DND-41 (cell line): ENCODE results near the gene PLEKHH1.

Experiments
- ATAC-seq: fragments of 200-7000 bp; cut with Tn5 transposase; 3 replicates; pipeline ENCODE4 v1.9.1; 2021; ENCODE audit warnings: low read depth; ENCODE audit not compliant: insufficient read depth
- DNase-seq: peaks from one replicate; pipeline ENCODE4 v3.0.0-alpha.2; 2020
- H2AFZ ChIP-seq: 2 replicates; pipeline ENCODE4 v1.6.0; 2012; ENCODE audit warnings: low read depth, low read length
- H3K27ac ChIP-seq: 2 replicates; pipeline ENCODE4 v1.5.1; 2012; ENCODE audit warnings: low read length, inconsistent platforms
- H3K27me3 ChIP-seq: fragments of 200-600 bp; sonication (generic); 2 replicates; pipeline ENCODE4 v1.6.0; 2012; ENCODE audit warnings: low read length, mild to moderate bottlenecking, inconsistent platforms; ENCODE audit not compliant: insufficient read depth, poor library complexity
- H3K36me3 ChIP-seq: 2 replicates; pipeline ENCODE4 v1.5.1; 2012; ENCODE audit warnings: low read length, inconsistent platforms; ENCODE audit not compliant: insufficient read depth
- H3K4me1 ChIP-seq: 2 replicates; pipeline ENCODE4 v1.5.1; 2012; ENCODE audit warnings: mild to moderate bottlenecking, low read length; ENCODE audit not compliant: insufficient read depth
- H3K4me2 ChIP-seq: 2 replicates; pipeline ENCODE4 v1.6.0; 2012; ENCODE audit warnings: mild to moderate bottlenecking, moderate library complexity, low read length, inconsistent platforms; ENCODE audit not compliant: insufficient read depth
- H3K4me3 ChIP-seq, 2 experiments: fragments of 200-600 bp in 1 of 2; shearing (Covaris generic) in 1 of 2; 2 replicates each; pipeline ENCODE4 v1.5.1; 2012 to 2016; ENCODE audit warnings: inconsistent platforms in 2 of 2, low read length in 2 of 2, mild to moderate bottlenecking in 2 of 2, low read depth in 1 of 2, moderate library complexity in 1 of 2
- H3K79me2 ChIP-seq: 2 replicates; pipeline ENCODE4 v1.6.0; 2012; ENCODE audit warnings: low read length, inconsistent platforms; ENCODE audit not compliant: insufficient read depth
- H3K9ac ChIP-seq: 2 replicates; pipeline ENCODE4 v1.6.0; 2012; ENCODE audit warnings: low read depth, mild to moderate bottlenecking, inconsistent platforms, low read length, moderate library complexity
- H3K9me3 ChIP-seq: 2 replicates; pipeline ENCODE4 v1.5.1; 2012; ENCODE audit warnings: low read length, moderate library complexity, mild to moderate bottlenecking, inconsistent platforms; ENCODE audit not compliant: insufficient read depth, severe bottlenecking
- H4K20me1 ChIP-seq: 2 replicates; pipeline ENCODE4 v1.6.0; 2012; ENCODE audit warnings: low read length; ENCODE audit not compliant: insufficient read depth
- EZH2 ChIP-seq: IDR thresholded peaks from 3 replicates; pipeline ENCODE4 v1.6.1; 2012; ENCODE audit warnings: borderline replicate concordance, low read depth, mild to moderate bottlenecking, moderate library complexity, low read length, inconsistent platforms; ENCODE audit not compliant: severe bottlenecking
- TF ChIP-seq, protein P1 (sequence below): IDR thresholded peaks from 2 replicates; pipeline ENCODE4 v1.5.1; 2012; ENCODE audit warnings: borderline replicate concordance, low read length, moderate library complexity, mild to moderate bottlenecking; ENCODE audit not compliant: poor library complexity, severe bottlenecking; ENCODE audit errors: extremely low read depth

PLEKHH1 gene

DNA sequence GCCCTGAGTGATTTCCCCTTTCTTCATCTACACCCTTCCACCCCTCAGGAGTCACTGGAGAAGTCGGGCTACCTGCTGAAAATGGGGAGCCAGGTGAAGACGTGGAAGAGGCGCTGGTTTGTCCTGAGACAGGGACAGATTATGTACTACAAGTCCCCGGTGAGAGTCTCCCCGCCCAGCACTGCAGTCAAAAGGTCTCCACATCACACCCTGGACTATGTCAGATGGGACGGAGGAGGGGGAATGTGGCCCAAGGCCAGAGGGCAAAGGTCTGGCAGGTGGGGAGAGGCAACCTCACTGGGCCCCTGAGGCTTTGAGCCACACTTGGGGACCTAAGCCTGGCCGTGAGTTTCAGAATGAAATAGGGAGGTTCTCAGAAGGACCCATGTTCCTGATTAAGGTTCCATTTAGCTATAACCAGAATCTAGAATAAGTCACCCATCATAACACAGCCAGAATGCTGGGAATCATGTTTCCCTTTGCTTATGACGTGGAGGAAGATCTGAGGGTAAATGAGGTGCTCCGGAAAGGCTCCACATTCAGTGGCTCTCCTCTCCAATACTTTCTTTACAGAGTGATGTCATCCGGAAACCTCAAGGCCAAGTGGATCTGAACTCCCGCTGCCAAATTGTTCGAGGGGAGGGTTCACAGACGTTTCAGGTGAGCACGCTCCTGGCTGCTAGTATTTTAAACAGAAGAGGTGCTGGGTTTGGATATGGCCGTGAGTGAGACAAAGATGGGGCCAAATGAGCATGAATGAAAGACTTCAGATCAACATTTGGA is 40.3 kb downstream of the PLEKHH1 start:
- no peaks in the 10 kb centered on the region for H3K79me2 ChIP-seq
- H4K20me1 ChIP-seq = no peaks in the 10 kb centered on the region; the same call in 1 of the 2 replicates
- no peaks in the 10 kb centered on the region for H3K36me3 ChIP-seq
- TF ChIP-seq, protein P1, sequence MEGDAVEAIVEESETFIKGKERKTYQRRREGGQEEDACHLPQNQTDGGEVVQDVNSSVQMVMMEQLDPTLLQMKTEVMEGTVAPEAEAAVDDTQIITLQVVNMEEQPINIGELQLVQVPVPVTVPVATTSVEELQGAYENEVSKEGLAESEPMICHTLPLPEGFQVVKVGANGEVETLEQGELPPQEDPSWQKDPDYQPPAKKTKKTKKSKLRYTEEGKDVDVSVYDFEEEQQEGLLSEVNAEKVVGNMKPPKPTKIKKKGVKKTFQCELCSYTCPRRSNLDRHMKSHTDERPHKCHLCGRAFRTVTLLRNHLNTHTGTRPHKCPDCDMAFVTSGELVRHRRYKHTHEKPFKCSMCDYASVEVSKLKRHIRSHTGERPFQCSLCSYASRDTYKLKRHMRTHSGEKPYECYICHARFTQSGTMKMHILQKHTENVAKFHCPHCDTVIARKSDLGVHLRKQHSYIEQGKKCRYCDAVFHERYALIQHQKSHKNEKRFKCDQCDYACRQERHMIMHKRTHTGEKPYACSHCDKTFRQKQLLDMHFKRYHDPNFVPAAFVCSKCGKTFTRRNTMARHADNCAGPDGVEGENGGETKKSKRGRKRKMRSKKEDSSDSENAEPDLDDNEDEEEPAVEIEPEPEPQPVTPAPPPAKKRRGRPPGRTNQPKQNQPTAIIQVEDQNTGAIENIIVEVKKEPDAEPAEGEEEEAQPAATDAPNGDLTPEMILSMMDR = no peak
- no peak for TF ChIP-seq EZH2
- H3K4me2 ChIP-seq = no peak overlapping the region
- no peaks in the 10 kb centered on the region for H3K4me1 ChIP-seq
- H3K27me3 ChIP-seq = no peaks in the 10 kb centered on the region
- no peak overlapping the region for H2AFZ ChIP-seq
- no peak for DNase-seq
- no peak overlapping the region for H3K4me3 ChIP-seq
- H3K9ac ChIP-seq = no peak overlapping the region
- H3K27ac ChIP-seq = no peak overlapping the region
- H3K9me3 ChIP-seq = no peaks in the 10 kb centered on the region
- no peak for ATAC-seq

GRCh38 chr14:67574156-67574555 is 41.1 kb downstream of the PLEKHH1 start:
- H3K79me2 ChIP-seq = no peaks in the 10 kb centered on the region
- H3K4me3 ChIP-seq = no peak overlapping the region
- no peaks in the 10 kb centered on the region; the same call in 1 of the 2 replicates for H4K20me1 ChIP-seq
- H3K27me3 ChIP-seq = no peaks in the 10 kb centered on the region
- no peak overlapping the region for H3K27ac ChIP-seq
- no peak overlapping the region for H3K9ac ChIP-seq
- no peak overlapping the region for H2AFZ ChIP-seq
- no peak for ATAC-seq
- DNase-seq = no peak
- H3K4me1 ChIP-seq = no peaks in the 10 kb centered on the region
- no peak overlapping the region for H3K4me2 ChIP-seq
- no peaks in the 10 kb centered on the region for H3K9me3 ChIP-seq
- no peak for TF ChIP-seq EZH2
- no peaks in the 10 kb centered on the region for H3K36me3 ChIP-seq

- DNase-seq = no peak
- H3K4me3 ChIP-seq = no peak overlapping the region
- TF ChIP-seq EZH2 = no peak
- TF ChIP-seq, protein P1 = no peak
- no peaks in the 10 kb centered on the region; the same call in 1 of the 2 replicates for H4K20me1 ChIP-seq
- no peaks in the 10 kb centered on the region for H3K36me3 ChIP-seq
- H3K4me1 ChIP-seq = no peaks in the 10 kb centered on the region
- H2AFZ ChIP-seq = no peak overlapping the region
- no peaks in the 10 kb centered on the region for H3K27me3 ChIP-seq
- H3K79me2 ChIP-seq = no peaks in the 10 kb centered on the region
- no peak overlapping the region for H3K27ac ChIP-seq
- H3K9me3 ChIP-seq = no peaks in the 10 kb centered on the region
- no peak for ATAC-seq
- H3K4me2 ChIP-seq = no peak overlapping the region
- no peak overlapping the region for H3K9ac ChIP-seq
Measured at GRCh38 chr14:67574806-67575205, 41.7 kb downstream of the PLEKHH1 start.

- Histone ChIP-seq H3K4me2 (no peak overlapping the region), H3K4me1 (no peaks in the 10 kb centered on the region), H3K27me3 (no peaks in the 10 kb centered on the region), H3K9me3 (no peaks in the 10 kb centered on the region), H2AFZ (no peak overlapping the region), H3K9ac (no peak overlapping the region), H3K27ac (no peak overlapping the region), H3K4me3 (no peak overlapping the region), H3K36me3 (no peaks in the 10 kb centered on the region), H3K79me2 (no peaks in the 10 kb centered on the region), H4K20me1 (no peaks in the 10 kb centered on the region)
- ATAC-seq (no peak), DNase-seq (no peak)
- TF ChIP-seq, protein P1 = no peak
- no peak for TF ChIP-seq EZH2
Measured at GRCh38 chr14:67575684-67576083, 42.6 kb downstream of the PLEKHH1 start.
